CD4-positive, alpha-beta T cell treated with Interleukin-1 beta for 1 hour (primary cell): Measurements from ENCODE around the gene DRD3.
A peak's percentile ranks its signal among the peaks of the same experiment; 100 is the strongest.

Source experiments
- DNase-seq, 2 donors: peaks; one replicate each; pipeline ENCODE4 v3.0.0-alpha.2; 2020 to 2022

The DRD3 gene

DNA sequence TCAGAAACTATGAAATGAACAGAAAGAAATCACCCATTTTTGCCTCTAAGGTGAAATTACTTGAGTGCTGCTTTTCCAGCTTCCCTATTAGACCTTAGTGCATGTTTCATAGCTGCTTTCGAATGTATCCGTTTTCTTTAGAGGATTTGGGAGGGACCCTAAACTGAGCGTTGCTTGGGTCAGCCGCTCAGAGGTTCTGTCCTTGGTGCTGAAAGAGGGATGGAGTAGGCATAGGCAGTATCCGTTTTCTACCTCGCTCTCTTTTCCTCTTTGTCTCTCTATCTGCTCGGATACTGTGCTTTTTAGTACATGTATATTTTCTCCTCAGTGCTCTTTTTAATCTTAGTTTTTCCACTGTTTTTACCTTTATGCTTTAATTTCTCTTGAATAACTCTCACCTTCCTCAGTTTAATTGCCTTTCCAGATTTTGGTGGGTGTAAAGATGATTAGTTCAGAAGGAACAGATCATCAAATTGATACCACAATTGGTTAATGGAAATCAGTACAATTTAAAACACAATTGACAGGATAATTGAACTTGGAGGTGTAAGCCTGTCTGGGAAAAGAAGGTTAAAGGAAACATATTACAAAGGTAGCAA, at the start of gene DRD3:
DRD3 (minus strand) TSS at position 283 of the 599 bp plus-strand sequence. CDS start 7,060 bp downstream, outside the sequence.
- peak in 1 of 2 donors; percentile 13 for DNase-seq

DNA sequence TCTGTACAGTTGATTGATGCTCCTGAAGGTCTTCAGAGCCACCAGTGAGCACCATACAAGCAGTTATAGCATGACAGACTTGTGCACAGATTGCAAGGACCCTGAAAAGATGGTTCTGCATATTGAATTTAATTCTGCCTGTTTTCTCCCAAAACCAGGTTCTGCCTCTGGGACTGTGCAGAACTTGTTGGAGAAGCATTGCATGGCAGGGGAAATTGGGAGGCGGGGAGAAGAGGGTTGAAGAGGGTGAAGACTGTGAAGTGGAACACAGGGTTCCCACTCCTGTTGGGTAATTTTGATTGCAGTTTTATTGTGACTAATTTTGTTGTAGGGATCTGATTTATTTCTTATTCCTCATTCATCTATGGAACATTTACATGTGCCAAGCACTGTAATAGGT, 48.2 kb upstream of the DRD3 start:
- no peak for DNase-seq

DNA sequence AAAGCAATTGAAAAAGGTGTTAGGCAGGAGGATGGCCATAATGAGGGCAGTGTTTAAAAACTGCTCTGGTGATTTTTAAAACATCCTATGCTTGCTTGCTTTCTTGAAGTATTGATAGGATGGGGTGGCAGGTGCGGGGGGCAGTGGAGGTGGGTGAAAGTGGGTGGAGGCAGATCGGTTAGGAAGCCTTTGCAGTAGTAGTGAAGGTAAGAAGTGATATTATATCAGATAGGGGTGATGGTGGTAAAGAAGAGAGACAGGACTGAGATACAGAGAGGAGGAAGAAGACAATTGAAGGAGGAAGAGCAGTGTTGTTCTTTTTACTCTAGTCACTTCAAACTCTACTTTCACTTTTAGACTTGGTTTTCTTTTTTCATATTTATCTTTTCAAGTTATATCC, 47.5 kb upstream of the DRD3 start:
- DNase-seq, result no peak

DNA sequence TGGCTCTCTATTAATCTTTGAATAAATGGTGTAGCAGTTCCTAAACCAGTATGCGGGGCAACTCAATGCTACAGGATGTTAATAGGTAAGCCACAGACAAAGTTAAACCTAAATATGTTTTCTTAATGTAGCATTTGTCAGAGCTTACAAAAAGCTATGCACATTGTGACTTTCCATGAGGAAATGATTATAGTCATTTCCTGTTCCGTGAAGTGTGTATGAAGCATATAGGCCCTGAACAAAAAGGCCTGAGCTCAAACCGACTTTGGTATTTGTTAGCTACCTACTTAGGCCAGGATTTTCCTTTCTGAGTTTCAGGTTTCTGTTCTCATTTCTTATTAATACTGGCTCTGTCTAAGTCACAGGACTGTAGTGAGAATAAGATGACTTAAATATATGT, 44.3 kb upstream of the DRD3 start:
- peak in 1 of 2 donors; percentile 62 for DNase-seq

DNA sequence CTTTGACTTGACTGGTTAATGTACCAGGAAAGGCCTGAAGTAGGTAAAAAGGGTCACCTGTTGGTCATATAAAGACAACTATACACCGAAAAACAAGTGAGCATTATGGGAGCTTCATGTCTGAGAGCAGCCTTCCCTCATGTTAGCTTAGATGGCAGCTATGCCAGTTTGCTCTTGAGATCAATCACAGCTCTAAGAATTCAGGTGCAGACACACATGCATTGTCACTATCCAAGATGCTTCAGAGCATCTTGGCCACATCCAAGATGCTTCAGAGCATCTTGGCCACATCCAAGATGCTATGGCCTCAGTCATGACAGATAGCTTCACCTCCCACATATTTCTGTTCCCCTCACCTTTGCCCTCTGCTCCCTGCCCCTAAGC, 43.0 kb upstream of the DRD3 start:
- DNase-seq, result no peak

DNA sequence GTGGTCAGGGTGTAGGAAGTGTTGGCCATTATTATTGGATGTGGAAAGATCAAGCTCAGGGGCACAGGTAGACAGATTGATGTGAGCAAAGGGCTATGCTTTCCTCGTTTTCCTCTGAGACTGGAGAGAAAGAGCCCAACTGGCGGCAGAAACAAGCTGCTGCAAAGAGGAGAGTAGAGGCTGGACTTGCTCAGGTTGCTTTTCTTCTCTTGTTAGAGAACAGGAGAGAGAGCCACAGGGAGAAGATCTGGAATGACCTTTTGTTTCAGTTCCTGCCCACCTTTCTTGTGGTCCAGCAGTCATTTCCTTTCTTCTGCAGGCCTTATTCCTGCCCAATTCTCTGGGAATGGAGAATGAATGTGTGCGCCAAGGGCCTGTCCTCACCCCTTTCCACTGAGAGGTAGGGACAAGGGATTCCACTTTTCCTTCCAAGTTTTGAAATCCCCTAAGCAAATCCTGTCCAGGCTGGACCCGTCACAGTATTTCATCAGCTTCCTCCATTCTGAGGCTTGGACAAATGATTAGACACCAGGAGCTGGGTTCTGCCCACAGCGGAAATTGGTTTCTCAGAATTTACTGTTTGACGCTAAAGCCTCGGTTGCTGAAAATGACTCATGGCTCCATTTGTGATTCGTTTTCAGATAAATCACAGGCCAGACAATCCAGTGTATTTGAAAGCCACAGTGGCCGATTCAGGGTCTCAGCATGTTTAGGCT, 42.5 kb upstream of the DRD3 start:
- DNase-seq, result peak; percentile 35 to 67

DNA sequence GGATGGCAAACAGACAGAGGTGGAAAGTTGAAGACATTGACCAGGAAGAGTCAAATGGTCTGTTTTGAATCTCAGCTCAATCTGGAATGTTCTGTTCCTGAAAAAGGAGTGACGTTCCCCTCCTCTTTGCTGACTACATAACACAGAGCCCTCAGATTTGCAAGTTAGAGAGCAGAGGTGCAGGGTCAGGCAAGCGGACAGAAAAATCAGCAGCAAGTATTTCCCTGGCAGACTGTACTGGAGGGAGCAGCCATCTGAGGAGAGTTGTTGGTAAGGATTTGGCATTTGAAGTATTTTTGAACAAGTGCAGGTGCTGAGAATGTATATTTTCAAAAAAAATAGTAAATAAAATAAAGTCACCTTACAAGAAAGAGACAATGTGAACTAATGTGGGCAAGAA, 40.9 kb upstream of the DRD3 start:
- no peak for DNase-seq

DNA sequence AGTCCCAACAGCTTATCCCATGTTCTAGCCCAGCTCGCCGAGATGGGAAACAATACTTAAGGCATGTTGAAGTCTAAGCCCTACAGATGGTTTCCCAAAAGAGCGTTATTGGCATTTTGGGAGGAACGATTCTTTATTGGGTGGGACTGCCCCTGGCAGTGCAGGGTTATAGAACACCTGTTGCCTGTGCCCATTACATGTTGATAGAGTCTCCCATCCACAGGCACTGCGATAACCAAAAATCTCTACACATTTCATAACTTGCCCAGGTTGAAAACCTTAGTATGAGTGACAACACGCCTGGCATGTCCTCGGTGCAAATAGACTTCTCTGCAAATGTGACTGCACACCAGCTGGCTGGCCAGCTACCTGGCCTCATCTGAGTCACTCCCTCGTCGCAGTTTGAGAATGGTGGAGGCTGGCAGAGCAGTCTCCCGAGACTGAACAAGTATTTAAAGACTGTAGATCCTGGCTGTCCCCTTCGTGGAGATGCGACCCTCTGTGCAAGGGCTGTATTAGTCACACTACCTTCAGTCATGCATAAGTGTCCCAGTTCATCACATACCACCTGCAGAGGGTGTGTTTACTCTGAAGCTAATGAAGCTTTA, 39.8 kb upstream of the DRD3 start:
- DNase-seq, result no peak

DNA sequence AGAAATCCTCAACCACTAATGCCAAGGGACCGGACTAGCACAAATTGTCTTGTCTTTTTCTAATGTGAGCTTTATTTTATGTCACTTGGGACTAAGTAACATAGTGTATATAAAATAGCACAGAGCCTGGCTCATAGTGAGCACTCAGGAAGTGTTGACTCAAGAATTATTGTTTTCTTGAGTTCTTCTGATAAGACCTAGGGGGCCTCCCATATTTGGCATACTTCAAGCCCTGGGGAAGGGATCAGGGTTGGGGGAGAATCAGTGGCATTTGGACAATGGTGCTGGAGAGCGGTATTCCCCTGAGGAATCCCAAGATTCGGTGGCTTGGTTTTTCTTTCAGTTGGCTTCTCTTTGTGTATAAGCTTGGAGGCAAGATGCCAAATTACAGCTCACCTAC, 39.2 kb upstream of the DRD3 start:
- DNase-seq, result no peak

DNA sequence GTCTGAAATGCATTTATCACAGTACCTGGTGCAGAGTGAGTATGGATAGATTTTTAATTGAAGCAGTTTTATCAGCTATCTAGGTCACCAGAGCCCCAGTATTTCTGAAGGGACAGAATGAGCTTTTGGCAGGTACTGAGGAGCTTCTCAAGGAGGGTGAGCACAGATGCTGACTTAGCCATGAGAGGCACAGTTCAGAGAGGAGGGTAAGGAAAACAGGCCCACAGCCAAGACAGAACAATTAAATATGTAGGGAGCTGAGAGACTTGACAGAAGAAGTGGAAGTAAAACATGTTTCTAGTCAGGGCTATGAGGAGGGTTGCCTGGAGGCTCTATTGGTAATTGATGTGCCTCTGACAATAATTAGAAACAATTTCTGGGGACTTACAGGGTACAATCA, 38.4 kb upstream of the DRD3 start:
- DNase-seq, result no peak

DNA sequence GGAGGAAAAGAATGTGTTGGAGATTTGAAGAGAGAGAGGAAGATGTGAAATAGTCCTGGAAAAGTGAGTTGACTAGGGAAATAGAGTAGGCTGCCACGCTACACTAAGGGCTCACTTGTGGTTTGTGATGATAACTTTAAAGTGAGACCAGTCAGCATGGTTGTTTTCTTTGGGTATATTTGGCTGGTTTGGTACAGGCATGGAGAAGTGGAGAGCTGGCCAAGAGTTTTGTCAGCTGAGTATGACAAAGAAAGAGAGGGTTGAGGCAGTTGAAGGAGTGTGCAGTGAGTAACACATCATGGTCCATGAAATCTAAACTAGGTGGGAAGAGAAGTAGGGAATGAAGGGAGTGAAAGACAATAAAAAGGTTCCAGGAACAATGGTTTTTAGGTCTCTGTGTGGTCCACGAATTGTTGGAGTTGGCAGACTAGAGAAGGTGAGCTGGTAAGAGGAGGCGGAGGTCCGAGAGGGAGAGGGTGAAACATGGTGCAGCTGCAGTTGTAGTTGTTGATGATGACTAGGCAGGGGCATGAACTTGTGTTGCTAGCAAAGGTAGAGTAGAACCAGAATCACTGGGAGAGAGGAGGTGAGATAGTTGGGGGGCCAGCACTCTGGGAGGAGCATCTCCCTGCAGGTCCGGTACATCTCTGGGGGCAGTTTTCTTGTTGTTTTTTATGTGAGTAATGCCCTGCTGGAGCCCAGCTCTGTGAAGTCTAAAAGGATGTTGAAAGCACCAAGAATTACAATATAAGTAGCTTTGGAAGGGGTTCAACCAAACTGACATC, 37.5 kb upstream of the DRD3 start:
- no peak for DNase-seq

DNA sequence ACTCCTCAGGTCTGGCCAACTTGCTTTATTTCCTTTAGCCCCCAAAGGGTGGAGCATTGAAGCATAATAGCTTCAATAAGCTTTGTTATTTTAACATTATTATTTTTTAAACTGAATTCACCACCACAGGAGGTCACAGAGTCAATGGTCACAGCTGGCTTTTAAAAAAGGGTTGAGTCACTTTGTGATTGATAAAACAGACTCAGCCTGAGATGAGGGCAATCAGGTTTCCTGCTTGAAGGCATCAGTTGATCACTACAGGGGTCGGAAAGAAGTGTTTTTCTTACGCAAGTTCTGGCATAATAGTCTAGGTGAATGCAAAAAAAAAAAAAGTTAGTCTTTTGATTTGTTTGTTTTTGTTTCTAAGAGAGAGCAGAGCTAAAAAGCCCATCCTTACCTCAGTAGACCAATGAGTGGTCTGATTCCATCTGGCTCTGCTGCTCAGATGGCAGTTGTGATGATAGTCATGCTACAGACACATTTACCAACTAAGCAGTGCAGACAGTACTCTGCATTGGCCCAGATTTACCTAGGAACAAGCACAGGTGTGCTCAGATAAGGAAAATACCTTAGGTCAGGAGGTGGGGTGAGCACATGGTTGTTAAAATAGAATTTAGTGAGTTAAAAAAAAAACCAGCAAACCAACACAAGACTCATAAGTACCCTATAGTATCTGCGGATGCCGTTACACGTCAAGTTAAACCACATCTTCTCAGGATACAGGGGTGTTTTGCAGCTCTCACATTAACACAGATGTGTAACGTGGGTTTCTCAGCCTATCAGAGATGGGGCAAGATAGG, 35.9 kb upstream of the DRD3 start:
- DNase-seq, result peak; percentile 67 to 83

DNA sequence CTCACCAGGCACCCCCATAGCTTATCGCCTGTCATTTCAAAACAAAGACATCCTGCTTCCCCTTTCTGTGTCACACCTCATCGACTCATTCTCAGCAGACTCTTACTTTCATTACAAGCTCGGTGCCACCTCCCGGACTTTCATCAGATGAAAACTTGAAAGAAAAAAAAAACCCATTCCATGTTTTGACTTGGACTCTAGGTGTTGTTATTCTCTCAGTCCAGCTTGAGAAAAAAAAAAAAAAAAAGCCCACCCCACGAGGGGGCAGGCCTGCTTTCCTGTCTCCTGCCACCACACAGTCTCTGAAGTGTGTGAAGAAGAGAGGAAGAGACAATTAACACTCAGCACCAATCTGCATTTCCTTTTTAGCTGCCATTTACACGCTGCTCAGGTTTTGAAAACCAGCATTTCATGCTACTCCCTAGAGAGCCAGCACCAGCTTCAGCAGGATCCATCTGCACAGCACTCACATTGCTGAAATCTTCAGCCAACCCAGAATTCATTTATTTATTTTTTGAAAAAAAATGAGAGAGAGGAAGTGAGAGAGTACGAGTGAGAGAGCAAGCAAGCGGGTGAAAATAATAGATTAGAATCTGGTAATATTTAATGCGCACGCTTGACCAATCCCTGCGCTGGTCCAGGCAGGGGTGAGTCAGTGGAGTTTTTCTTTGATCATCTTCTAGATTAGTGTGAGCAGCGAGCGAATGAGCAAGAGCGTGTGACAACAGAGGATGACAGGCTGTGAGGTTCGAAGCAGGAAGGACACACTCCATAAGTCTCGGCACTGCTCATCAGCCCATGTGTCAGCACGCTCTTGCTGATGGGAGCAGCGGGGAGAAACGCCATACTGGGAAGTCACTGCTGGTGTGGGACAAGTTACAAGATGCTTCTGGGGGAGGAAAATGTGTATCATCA, 35.0 kb upstream of the DRD3 start:
- DNase-seq, result peak; percentile 80 to 82

DNA sequence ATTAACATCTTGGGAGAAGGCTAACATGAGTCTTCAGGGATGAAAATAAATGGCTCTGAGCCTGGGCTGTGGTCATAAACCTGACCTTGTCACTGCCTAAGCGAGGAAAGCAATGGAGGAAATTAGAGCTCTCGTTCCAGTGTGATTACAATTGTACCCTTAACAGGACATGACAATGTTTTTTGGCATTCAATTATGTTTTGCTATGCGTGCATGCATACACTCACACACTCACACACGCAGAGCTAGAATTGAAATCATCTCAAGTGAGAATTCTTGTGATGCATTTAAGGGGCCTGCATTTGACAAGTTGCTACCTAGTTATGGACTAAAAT, 34.4 kb upstream of the DRD3 start:
- no peak for DNase-seq

DNA sequence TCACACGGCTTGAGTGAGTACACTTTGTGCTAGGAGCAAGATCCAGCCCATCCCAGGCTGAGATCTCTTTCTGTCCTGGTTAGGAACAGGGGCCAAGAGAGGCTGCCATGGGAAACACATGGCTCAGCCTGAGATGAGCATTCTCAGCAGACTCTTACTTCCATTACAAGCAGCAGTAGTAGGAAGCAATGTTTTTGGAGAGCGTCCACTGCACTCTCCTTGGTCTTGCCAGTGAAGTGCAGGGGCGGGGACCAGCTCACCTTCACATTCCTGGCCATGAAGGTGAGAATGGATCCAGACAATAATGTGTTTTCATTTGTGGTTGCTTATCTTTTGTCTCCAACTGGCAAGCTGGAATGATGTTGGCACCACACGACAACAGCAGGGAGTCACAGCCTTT, 33.8 kb upstream of the DRD3 start:
- DNase-seq, result no peak

DNA sequence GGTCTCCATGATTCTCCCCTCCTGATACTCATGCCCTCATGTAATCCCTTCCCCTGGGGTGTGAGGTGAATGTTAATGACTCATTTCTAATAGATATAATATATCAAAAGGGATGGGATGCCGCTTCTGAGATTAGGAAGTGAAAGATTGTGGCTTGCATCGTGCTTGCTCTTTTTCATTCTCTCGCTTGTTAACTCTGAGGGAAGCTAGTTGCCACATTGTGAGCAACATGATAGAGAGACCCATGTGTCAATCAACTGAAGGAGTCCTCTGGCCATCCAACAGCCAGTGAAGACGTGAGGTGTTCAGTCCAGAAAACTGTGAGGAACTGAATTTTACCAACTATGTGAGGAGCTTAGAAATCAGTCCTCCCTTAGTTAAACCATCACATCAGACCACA, 28.9 kb upstream of the DRD3 start:
- no peak for DNase-seq

DNA sequence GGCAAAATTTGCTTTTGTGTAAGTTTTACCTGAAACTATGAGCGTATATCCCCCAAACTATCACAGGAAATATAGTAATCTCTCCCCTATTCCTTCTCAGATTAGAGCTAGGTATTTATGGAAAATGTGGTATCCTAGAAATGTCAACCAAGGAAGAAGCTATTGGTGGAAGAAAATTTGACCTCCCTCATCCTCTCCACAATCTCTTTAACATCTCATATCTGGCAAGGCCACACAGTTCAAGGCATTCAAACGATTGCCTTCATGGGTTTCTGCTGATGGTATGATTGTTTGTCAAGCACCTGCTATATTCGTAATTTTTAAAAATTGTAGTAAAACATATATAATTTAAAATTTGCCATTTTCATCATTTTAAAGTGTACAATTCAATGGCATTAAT, 27.5 kb upstream of the DRD3 start:
- no peak for DNase-seq

DNA sequence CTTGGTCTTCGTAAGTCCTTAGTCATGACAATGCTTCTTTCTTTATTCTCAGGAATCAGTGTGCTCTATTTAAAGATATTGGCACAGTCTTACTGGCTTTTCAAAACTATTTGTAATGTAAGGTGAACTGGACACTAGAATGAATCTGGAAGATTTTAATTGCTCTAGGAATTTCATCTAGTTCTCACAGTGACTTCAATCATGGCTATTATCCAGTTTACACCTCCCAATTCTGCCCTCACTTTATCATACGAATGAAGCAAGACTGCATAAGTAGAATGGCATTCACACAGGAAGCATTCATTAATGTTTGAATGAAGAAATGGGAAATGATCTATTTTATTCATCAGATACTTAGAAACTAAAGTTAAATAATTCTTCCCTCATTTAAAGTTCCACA, 26.7 kb upstream of the DRD3 start:
- DNase-seq, result no peak

DNA sequence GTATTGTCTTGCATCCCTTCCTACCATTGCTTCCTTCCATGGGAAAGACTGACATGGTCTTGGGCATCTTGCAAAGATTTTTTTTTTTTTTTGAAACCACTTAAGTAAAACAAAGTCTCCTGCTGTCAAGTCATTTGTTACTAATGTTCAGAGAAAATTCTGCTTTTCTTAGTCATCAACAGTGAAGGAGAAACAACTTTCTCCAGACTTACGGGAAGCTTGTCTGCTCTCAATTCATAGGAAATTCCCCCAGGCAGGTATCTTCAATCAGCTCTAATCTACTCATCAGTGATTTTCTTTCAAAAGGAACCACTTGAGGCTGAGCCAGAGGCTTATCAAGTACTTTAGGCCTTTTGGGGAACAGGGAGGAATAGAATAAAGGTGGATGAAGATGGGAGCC, 15.9 kb upstream of the DRD3 start:
- DNase-seq, result no peak

DNA sequence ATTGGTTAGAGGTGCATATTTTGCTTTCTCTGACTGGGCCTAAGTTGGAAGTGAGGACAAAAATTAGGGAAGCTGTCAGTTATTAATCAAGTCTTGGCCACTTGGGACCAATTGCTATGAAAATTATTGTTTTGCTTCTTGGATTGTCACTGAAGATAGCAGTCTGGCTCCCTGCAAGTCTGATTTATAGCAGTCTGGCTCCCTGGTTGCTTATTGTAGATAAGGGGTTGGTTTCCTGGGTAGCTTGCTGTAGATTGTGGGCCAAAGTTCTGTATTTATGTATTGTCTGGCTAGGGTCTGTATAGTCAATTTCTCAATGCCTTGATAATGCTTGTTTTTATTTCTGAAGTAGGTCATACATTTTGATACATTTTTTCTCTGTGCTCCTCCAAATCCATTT, 13.3 kb upstream of the DRD3 start:
- DNase-seq, result no peak

DNA sequence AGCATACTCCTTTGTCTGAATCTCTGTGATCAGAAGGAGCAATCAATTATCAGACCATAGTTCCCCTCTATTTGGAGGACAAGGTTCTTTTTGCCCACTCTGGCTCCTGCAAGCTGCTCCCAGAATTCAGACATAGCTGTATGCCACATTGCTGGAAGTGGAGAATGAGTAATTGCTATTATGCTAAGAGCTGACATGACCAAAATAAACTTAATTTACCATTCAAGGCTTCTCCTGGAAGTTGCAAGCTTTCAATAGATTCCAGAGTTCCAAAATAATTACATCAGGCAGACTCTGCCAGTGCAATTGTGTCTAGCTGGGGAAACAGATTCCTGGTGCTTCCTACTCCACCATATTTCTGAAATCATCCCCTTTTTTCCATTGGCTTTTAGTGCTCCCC, 7.6 kb upstream of the DRD3 start:
- no peak for DNase-seq

DNA sequence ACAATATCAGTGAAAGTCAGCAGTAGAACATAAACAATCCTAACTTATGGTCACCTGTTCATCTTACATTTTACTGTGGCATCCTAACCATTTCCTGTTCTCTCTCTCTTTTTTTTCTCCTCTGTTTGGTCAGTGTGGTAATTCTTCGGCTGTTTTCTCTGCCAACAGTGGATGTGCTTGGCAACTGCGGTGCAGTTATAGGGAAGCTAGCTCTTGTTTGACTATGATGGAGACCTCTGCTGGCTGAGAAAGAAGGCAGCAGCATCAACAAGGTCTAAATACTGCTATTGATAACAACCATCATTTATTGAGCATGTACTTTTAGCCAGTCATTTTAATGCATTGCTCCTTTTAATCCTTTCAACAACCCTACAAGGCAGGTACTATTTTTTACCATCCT, 723 bp upstream of the DRD3 start:
- peak; percentile 2 to 30 for DNase-seq
